ENCODE measurements around the gene NR3C2.

The NR3C2 gene

GRCh38 chr4:148074462-148074861, 367.8 kb downstream of the NR3C2 start:
- no peak for DNase-seq (ENCODE audit: low read depth in 2 of 2)
- H3K4me3 ChIP-seq (replicated peaks in 1 of 2; ENCODE audit: low read depth in 2 of 2, low read length in 2 of 2) = no peak overlapping the region
- no peak for TF ChIP-seq CTCF (IDR thresholded peaks at IDR 0.05; ENCODE audit: low read depth, low read length)

GRCh38 chr4:148073349-148073748, 368.9 kb downstream of the NR3C2 start:
- TF ChIP-seq CTCF (IDR thresholded peaks at IDR 0.05; ENCODE audit: low read depth, low read length) = no peak
- DNase-seq (ENCODE audit: low read depth in 2 of 2) = no peak
- no peak overlapping the region for H3K4me3 ChIP-seq (replicated peaks in 1 of 2; ENCODE audit: low read depth in 2 of 2, low read length in 2 of 2)

GRCh38 chr4:148072789-148073188, 369.4 kb downstream of the NR3C2 start:
- no peak overlapping the region for H3K4me3 ChIP-seq (replicated peaks in 1 of 2; ENCODE audit: low read depth in 2 of 2, low read length in 2 of 2)
- DNase-seq (ENCODE audit: low read depth in 2 of 2) = no peak
- TF ChIP-seq CTCF (IDR thresholded peaks at IDR 0.05; ENCODE audit: low read depth, low read length) = no peak

GRCh38 chr4:148071009-148071408, 371.2 kb downstream of the NR3C2 start:
- no peak for TF ChIP-seq CTCF (IDR thresholded peaks at IDR 0.05; ENCODE audit: low read depth, low read length)
- no peak for DNase-seq (ENCODE audit: low read depth in 2 of 2)
- no peak overlapping the region for H3K4me3 ChIP-seq (replicated peaks in 1 of 2; ENCODE audit: low read depth in 2 of 2, low read length in 2 of 2)

- no peak overlapping the region for H3K4me3 ChIP-seq (replicated peaks in 1 of 2; ENCODE audit: low read depth in 2 of 2, low read length in 2 of 2)
- peak in 1 of 2 donors; percentile 15 for DNase-seq (ENCODE audit: low read depth in 2 of 2)
- no peak for TF ChIP-seq CTCF (IDR thresholded peaks at IDR 0.05; ENCODE audit: low read depth, low read length)
Observed at GRCh38 chr4:148069895-148070178, 372.4 kb downstream of the NR3C2 start.

- TF ChIP-seq CTCF (IDR thresholded peaks at IDR 0.05; ENCODE audit: low read depth, low read length) = no peak
- H3K4me3 ChIP-seq (replicated peaks in 1 of 2; ENCODE audit: low read depth in 2 of 2, low read length in 2 of 2) = no peak overlapping the region
Observed at GRCh38 chr4:148069086-148069894, 372.9 kb downstream of the NR3C2 start.

More at GRCh38 chr4:148069086-148069894, 372.9 kb downstream of the NR3C2 start:
- no peak for DNase-seq (ENCODE audit: low read depth in 2 of 2)
